ENCODE measurements around the gene ORMDL3.

The ORMDL3 gene

GRCh38 chr17:39952680-39953470 is 25.5 kb upstream of the ORMDL3 start (continued):
- TF ChIP-seq ZNF148 (tag by site-specific recombination; IDR thresholded peaks at IDR 0.05; ENCODE audit: borderline replicate concordance) (no peak), RBAK (tag by site-specific recombination; IDR thresholded peaks at IDR 0.05) (no peak), KLF16 (tag by site-specific recombination; IDR thresholded peaks at IDR 0.05) (peak; percentile 47; the same call in 1 of the 2 replicates), PATZ1 (tag by site-specific recombination; IDR thresholded peaks at IDR 0.05) (peak; percentile 76), ZFHX2 (tag by site-specific recombination; conservative IDR thresholded peaks at IDR 0.05) (peak; percentile 83), PRDM10 (tag by site-specific recombination; IDR thresholded peaks at IDR 0.05) (peak; percentile 87), KLF10 (tag by site-specific recombination; IDR thresholded peaks at IDR 0.05) (peak; percentile 11; the same call in 1 of the 2 replicates), EGR2 (tag by site-specific recombination; IDR thresholded peaks at IDR 0.05; ENCODE audit: low read depth) (peak; percentile 83)

GRCh38 chr17:39951924-39952679 is 24.7 kb upstream of the ORMDL3 start:
- Histone ChIP-seq H3K4me1 (ENCODE audit: control insufficient read depth, insufficient read depth, low read length) (peaks cover 3% of the 10 kb centered on the region), H3K27ac (ENCODE audit: extremely low read depth, low read depth, low read length) (no peak overlapping the region), H3K9me3 (ENCODE audit: control insufficient read depth, insufficient read depth, low read depth, low read length) (no peaks in the 10 kb centered on the region), H3K4me3 (ENCODE audit: low read depth, low read length) (peak overlapping the region; percentile 14), H3K36me3 (ENCODE audit: control insufficient read depth in 2 of 2, insufficient read depth in 1 of 2, low read length in 2 of 2) (no peaks in the 10 kb centered on the region)
- POLR2A ChIA-PET = interaction anchor here (0.6 to 3.3 kb wide), 8 partner anchors 16 to 1092 kb away, joined by 3 to 41 read pairs (median 4); partner anchors contain the start of gene PSMD3
- CTCF ChIA-PET = interaction anchor here (0.5 to 5.7 kb wide), 5 partner anchors 9 to 405 kb away, joined by 3 to 35 read pairs (median 3); no protein-coding TSS in a partner anchor
- TF ChIP-seq ZNF747 (tag by site-specific recombination; IDR thresholded peaks at IDR 0.05) (no peak), ZNF837 (tag by site-specific recombination; IDR thresholded peaks at IDR 0.05) (no peak), ZBTB11 (tag by site-specific recombination; conservative IDR thresholded peaks at IDR 0.05; ENCODE audit: low read depth) (no peak), ZNF776 (tag by site-specific recombination; IDR thresholded peaks at IDR 0.05; ENCODE audit: borderline replicate concordance) (no peak), ZNF830 (tag by site-specific recombination; IDR thresholded peaks at IDR 0.05; ENCODE audit: low read depth) (no peak), SP7 (tag by site-specific recombination; IDR thresholded peaks at IDR 0.05) (0 out of 2 replicates have a peak, but pooled peaks have one; percentile 27), ZNF600 (tag by site-specific recombination; IDR thresholded peaks at IDR 0.05) (peak; percentile 57; the same call in 1 of the 2 replicates), ZBTB1 (tag by site-specific recombination; IDR thresholded peaks at IDR 0.05) (no peak), ZNF585B (tag by site-specific recombination; IDR thresholded peaks at IDR 0.05) (no peak), ZNF366 (tag by site-specific recombination; conservative IDR thresholded peaks at IDR 0.05) (peak; percentile 37; the same call in 1 of the 2 replicates), ZNF510 (tag by site-specific recombination; IDR thresholded peaks at IDR 0.05; ENCODE audit: insufficient replicate concordance) (no peak), ZNF132 (tag by site-specific recombination; IDR thresholded peaks at IDR 0.05; ENCODE audit: borderline replicate concordance) (no peak)
